Parathyroid adenoma (tissue), 2 donors: ENCODE data around the gene CADPS2.

Experiments
- H2AFZ ChIP-seq: fragments of 300-600 bp; sonication (generic); one replicate; pipeline ENCODE4 v1.7.0; 2017; ENCODE audit warnings: antibody characterized with exemption, mild to moderate bottlenecking
- H3K27ac ChIP-seq: fragments of 300-600 bp; sonication (generic); one replicate; pipeline ENCODE4 v1.7.0; 2017
- H3K27me3 ChIP-seq: fragments of 300-600 bp; sonication (generic); one replicate; pipeline ENCODE4 v1.7.0; 2017; ENCODE audit warnings: low read length; ENCODE audit not compliant: control insufficient read depth, insufficient read depth
- H3K36me3 ChIP-seq: fragments of 300-600 bp; sonication (generic); one replicate; pipeline ENCODE4 v1.7.0; 2017; ENCODE audit warnings: low read length; ENCODE audit not compliant: control insufficient read depth, insufficient read depth
- H3K4me1 ChIP-seq: fragments of 300-600 bp; sonication (generic); one replicate; pipeline ENCODE4 v1.7.0; 2017; ENCODE audit warnings: control low read depth
- H3K4me2 ChIP-seq: fragments of 300-600 bp; sonication (generic); one replicate; pipeline ENCODE4 v1.7.0; 2017; ENCODE audit warnings: low read length
- H3K4me3 ChIP-seq: fragments of 300-600 bp; sonication (generic); one replicate; pipeline ENCODE4 v1.7.0; 2017; ENCODE audit warnings: low read depth, low read length
- H3K79me2 ChIP-seq: fragments of 300-600 bp; sonication (generic); one replicate; pipeline ENCODE4 v1.7.0; 2017; ENCODE audit warnings: control low read depth
- H3K9ac ChIP-seq: fragments of 300-600 bp; sonication (generic); one replicate; pipeline ENCODE4 v1.7.0; 2017; ENCODE audit warnings: mild to moderate bottlenecking
- H3K9me3 ChIP-seq: fragments of 300-600 bp; sonication (generic); one replicate; pipeline ENCODE4 v1.7.0; 2017; ENCODE audit warnings: low read length; ENCODE audit not compliant: control insufficient read depth
- TF ChIP-seq, protein P1 (sequence below): fragments of 300-600 bp; sonication (generic); IDR thresholded peaks from one replicate; pipeline ENCODE4 v1.7.0; 2017; ENCODE audit warnings: antibody characterized with exemption, mild to moderate bottlenecking
- donor health status: primary hyperparathyroidism.

The CADPS2 gene

DNA sequence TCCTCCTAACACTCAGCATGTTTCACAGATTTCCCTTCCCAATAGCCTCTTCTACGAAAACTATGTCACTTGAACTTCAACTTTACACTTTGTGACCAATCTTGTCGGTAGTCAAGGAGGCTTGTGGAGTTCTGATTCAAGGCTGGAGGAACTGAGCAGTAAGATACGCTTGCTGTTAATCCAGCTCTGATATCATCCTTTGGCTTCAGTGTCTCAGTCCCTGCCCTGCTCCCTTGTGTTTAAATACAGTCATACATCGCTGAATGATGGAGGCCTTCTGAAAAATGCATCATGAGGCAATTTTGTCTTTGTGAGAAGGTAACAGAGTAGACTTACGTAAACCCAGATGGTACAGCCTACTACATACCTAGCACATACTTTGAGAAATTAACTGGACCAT is 360.9 kb downstream of the CADPS2 start:
- H3K27ac ChIP-seq = no peak overlapping the region
- H3K9ac ChIP-seq = no peak overlapping the region
- H3K4me1 ChIP-seq = no peaks in the 10 kb centered on the region
- H3K36me3 ChIP-seq = no peaks in the 10 kb centered on the region
- H3K4me3 ChIP-seq = no peak overlapping the region
- H3K4me2 ChIP-seq = no peak overlapping the region
- H2AFZ ChIP-seq = no peak overlapping the region
- no peaks in the 10 kb centered on the region for H3K27me3 ChIP-seq
- H3K79me2 ChIP-seq = no peaks in the 10 kb centered on the region
- TF ChIP-seq, protein P1, sequence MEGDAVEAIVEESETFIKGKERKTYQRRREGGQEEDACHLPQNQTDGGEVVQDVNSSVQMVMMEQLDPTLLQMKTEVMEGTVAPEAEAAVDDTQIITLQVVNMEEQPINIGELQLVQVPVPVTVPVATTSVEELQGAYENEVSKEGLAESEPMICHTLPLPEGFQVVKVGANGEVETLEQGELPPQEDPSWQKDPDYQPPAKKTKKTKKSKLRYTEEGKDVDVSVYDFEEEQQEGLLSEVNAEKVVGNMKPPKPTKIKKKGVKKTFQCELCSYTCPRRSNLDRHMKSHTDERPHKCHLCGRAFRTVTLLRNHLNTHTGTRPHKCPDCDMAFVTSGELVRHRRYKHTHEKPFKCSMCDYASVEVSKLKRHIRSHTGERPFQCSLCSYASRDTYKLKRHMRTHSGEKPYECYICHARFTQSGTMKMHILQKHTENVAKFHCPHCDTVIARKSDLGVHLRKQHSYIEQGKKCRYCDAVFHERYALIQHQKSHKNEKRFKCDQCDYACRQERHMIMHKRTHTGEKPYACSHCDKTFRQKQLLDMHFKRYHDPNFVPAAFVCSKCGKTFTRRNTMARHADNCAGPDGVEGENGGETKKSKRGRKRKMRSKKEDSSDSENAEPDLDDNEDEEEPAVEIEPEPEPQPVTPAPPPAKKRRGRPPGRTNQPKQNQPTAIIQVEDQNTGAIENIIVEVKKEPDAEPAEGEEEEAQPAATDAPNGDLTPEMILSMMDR = no peak
- no peaks in the 10 kb centered on the region for H3K9me3 ChIP-seq

DNA sequence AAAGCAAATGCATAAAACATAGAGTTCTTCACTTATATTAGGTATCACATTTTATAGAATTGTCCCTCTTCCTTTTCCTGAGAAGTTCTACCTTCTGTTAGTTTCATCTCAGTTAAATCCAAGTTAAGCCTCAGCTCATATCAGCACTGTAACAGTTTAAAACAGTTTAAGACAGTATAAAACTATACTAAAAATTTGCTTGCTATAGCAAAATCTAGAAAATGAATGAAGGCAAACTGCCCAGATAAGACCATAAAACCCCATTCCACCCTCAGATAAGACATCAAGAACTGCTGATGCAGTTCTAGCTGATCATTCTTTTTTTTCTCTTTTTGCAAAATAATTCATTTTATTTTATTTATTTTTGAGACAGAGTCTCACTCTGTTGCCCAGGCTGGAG is 364.5 kb downstream of the CADPS2 start:
- no peaks in the 10 kb centered on the region for H3K27me3 ChIP-seq
- H3K36me3 ChIP-seq = no peaks in the 10 kb centered on the region
- TF ChIP-seq, protein P1 = no peak

DNA sequence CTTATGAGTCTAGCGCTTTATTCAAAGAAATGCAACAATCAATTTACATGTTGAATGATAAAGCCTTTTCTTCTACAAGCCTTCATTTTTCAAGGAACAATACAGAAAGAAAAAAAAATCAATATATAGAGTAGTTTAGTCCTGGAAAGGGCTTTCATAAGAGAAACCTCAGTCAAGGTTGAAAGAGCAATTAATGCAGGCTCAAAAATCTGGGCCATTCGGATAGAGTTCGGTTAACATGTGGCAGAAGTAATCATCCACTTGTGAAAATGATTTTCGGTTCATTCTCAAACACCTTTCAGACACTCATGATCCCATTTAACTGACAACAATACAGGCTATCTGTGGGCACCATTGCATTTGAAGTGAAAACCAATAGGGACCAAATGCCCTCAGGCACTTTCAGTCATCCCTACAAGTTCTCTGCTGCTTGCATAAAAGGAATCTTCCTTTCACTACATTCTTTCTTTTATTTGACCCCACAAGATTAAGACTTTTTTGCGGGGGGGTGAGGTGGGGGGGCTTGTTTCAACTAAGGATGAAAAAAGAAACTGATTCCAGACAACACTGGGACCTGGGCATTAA is 365.2 kb downstream of the CADPS2 start:
- Histone ChIP-seq H3K4me2 (no peak overlapping the region), H3K4me3 (no peak overlapping the region), H3K79me2 (no peaks in the 10 kb centered on the region), H3K36me3 (no peaks in the 10 kb centered on the region), H3K27ac (no peak overlapping the region), H3K9me3 (no peaks in the 10 kb centered on the region), H3K27me3 (no peaks in the 10 kb centered on the region), H3K4me1 (no peaks in the 10 kb centered on the region), H3K9ac (no peak overlapping the region), H2AFZ (no peak overlapping the region)
- TF ChIP-seq, protein P1 = no peak

More for the DNA sequence above, 364.5 kb downstream of the CADPS2 start:
- H2AFZ ChIP-seq = no peak overlapping the region
- H3K4me1 ChIP-seq = no peaks in the 10 kb centered on the region
- H3K4me2 ChIP-seq = no peak overlapping the region
- no peak overlapping the region for H3K27ac ChIP-seq
- no peaks in the 10 kb centered on the region for H3K9me3 ChIP-seq
- H3K4me3 ChIP-seq = no peak overlapping the region
- no peaks in the 10 kb centered on the region for H3K79me2 ChIP-seq
- H3K9ac ChIP-seq = no peak overlapping the region

DNA sequence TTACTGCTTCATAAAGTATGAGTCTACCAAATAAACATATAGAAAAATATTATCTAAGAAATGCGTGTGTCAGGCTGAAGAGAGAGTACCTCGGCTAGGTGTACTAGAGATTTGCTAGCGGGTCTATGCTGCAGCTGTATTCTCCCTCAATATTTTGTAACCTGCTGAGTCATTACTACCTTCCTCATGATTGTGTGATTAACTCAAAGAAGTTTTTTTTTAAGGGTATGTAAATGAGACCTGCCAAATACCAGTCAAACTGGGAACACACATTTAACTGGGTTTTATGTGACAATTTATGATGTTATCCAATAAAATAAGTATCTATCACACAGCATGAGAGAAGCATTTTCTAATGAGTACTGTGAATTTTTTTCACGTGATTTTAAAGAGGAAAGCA is 367.8 kb downstream of the CADPS2 start:
- H2AFZ ChIP-seq = no peak overlapping the region
- H3K9ac ChIP-seq = no peak overlapping the region
- H3K9me3 ChIP-seq = no peaks in the 10 kb centered on the region
- no peak overlapping the region for H3K4me3 ChIP-seq
- TF ChIP-seq, protein P1 = no peak
- H3K27me3 ChIP-seq = no peaks in the 10 kb centered on the region
- H3K79me2 ChIP-seq = no peaks in the 10 kb centered on the region
- H3K4me1 ChIP-seq = no peaks in the 10 kb centered on the region
- no peaks in the 10 kb centered on the region for H3K36me3 ChIP-seq
- no peak overlapping the region for H3K4me2 ChIP-seq
- no peak overlapping the region for H3K27ac ChIP-seq

DNA sequence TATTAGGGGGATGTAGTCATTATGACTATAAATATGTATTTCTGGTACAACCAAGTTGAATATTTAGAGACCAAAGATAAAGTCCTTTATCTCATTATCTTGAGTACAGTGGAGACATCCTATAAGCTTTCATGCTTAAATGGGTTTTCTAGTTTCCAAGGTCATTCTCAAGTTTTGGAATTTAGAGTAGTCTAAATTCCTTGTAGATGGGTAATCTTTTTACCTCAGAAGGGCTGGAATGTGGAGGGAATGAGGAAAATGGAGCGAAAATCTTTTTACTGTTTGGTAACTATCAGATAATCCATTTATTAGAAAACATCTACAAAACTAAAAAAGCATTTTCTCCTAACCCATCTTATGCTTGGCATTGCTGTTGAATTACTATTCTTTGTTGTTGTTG is 368.7 kb downstream of the CADPS2 start:
- TF ChIP-seq, protein P1 = no peak
- Histone ChIP-seq H3K4me1 (no peaks in the 10 kb centered on the region), H3K4me2 (no peak overlapping the region), H3K27me3 (no peaks in the 10 kb centered on the region), H2AFZ (no peak overlapping the region), H3K79me2 (no peaks in the 10 kb centered on the region), H3K27ac (no peak overlapping the region), H3K36me3 (no peaks in the 10 kb centered on the region), H3K4me3 (no peak overlapping the region), H3K9ac (no peak overlapping the region), H3K9me3 (no peaks in the 10 kb centered on the region)
